ENCODE results near the gene SSU72. TPM values are rescaled to one million over a fixed set of nuclear protein-coding genes. Genes with fewer than 3 reads are reported as not detected.

The SSU72 gene
- total RNA-seq, 1 donor from 2014 or later, result 94.1 TPM

- TF ChIP-seq EZH2 (IDR thresholded peaks at IDR 0.05) (no peak), CTCF (IDR thresholded peaks at IDR 0.05) (no peak), EZH2phosphoT487 (IDR thresholded peaks at IDR 0.05) (no peak)
- Histone ChIP-seq H3K9ac (no peak overlapping the region), H3K27me3 (no peaks in the 10 kb centered on the region), H3K79me2 (ENCODE audit: low read depth) (peaks cover 5% of the 10 kb centered on the region), H3K36me3 (no peaks in the 10 kb centered on the region), H3K4me1 (peaks cover 5% of the 10 kb centered on the region), H3K27ac (no peak overlapping the region), H4K20me1 (ENCODE audit: low read depth) (peaks cover 38% of the 10 kb centered on the region), H3F3A (ENCODE audit: low read depth) (peaks cover 25% of the 10 kb centered on the region), H2AFZ (replicated peaks) (no peak overlapping the region), H3K9me3 (ENCODE audit: low read depth) (no peaks in the 10 kb centered on the region), H3K4me3 (peak overlapping the region; percentile 59), H3K4me2 (peak overlapping the region; percentile 94)
- no peak overlapping the region for H3K27ac Mint-ChIP-seq
- H3K4me3 Mint-ChIP-seq, result peak overlapping the region; percentile 75
- peaks cover 11% of the 10 kb centered on the region for H3K4me1 Mint-ChIP-seq
- peaks cover 2% of the 10 kb centered on the region for H3K27me3 Mint-ChIP-seq (ENCODE audit: insufficient read depth, low read depth)
- DNase-seq (ENCODE audit: low spot score), result no peak
- H3K36me3 Mint-ChIP-seq, result peaks cover 13% of the 10 kb centered on the region
- no peaks in the 10 kb centered on the region for H3K9me3 Mint-ChIP-seq
These were observed 33.6 kb downstream of the SSU72 start for GRCh38 chr1:1540818-1541628.

GRCh38 chr1:1540090-1540817, 34.4 kb downstream of the SSU72 start, which contains the start of gene TMEM240:
TMEM240 (minus strand) TSS chr1:1540624; CDS start chr1:1540346, 278 bp downstream.
- no peak within 1 kb of the TSS for H2AFZ ChIP-seq (replicated peaks)
- H3K4me3 ChIP-seq, result peak within 1 kb of the TSS; percentile 59
- peaks cover 25% of the 10 kb centered on the region for H3F3A ChIP-seq (ENCODE audit: low read depth)
- no peaks in the 10 kb centered on the region for H3K9me3 Mint-ChIP-seq
- H3K4me3 Mint-ChIP-seq, result peak within 1 kb of the TSS; percentile 86
- H3K36me3 ChIP-seq, result no peaks in the 10 kb centered on the region
- H3K79me2 ChIP-seq (ENCODE audit: low read depth), result peaks cover 5% of the 10 kb centered on the region
- DNase-seq (ENCODE audit: low spot score), result peak; percentile 92
- H3K4me1 Mint-ChIP-seq, result peaks cover 11% of the 10 kb centered on the region
- no peak for TF ChIP-seq EZH2 (IDR thresholded peaks at IDR 0.05)
- TF ChIP-seq EZH2phosphoT487 (IDR thresholded peaks at IDR 0.05), result no peak
- TF ChIP-seq CTCF (IDR thresholded peaks at IDR 0.05), result no peak
- peaks cover 2% of the 10 kb centered on the region for H3K27me3 Mint-ChIP-seq (ENCODE audit: insufficient read depth, low read depth)
- H3K4me2 ChIP-seq, result peak within 1 kb of the TSS; percentile 94
- no peak within 1 kb of the TSS for H3K27ac ChIP-seq
- H4K20me1 ChIP-seq (ENCODE audit: low read depth), result peaks cover 38% of the 10 kb centered on the region
- H3K27me3 ChIP-seq, result no peaks in the 10 kb centered on the region
- H3K9ac ChIP-seq, result no peak within 1 kb of the TSS
- H3K4me1 ChIP-seq, result peaks cover 5% of the 10 kb centered on the region
- H3K9me3 ChIP-seq (ENCODE audit: low read depth), result no peaks in the 10 kb centered on the region
- peaks cover 13% of the 10 kb centered on the region for H3K36me3 Mint-ChIP-seq
- H3K27ac Mint-ChIP-seq, result no peak within 1 kb of the TSS

GRCh38 chr1:1539310-1540089, 35.2 kb downstream of the SSU72 start:
- peaks cover 11% of the 10 kb centered on the region for H3K36me3 Mint-ChIP-seq
- Histone ChIP-seq H3K4me2 (peak overlapping the region; percentile 94), H4K20me1 (ENCODE audit: low read depth) (peaks cover 38% of the 10 kb centered on the region), H3K4me3 (peak overlapping the region; percentile 59), H3K4me1 (peaks cover 5% of the 10 kb centered on the region), H3F3A (ENCODE audit: low read depth) (peaks cover 25% of the 10 kb centered on the region), H2AFZ (replicated peaks) (no peak overlapping the region), H3K27me3 (no peaks in the 10 kb centered on the region), H3K9ac (no peak overlapping the region), H3K79me2 (ENCODE audit: low read depth) (peaks cover 5% of the 10 kb centered on the region), H3K9me3 (ENCODE audit: low read depth) (no peaks in the 10 kb centered on the region), H3K27ac (no peak overlapping the region), H3K36me3 (no peaks in the 10 kb centered on the region)
- peaks cover 11% of the 10 kb centered on the region for H3K4me1 Mint-ChIP-seq
- H3K27ac Mint-ChIP-seq, result no peak overlapping the region
- no peaks in the 10 kb centered on the region for H3K9me3 Mint-ChIP-seq
- peak; percentile 80 for DNase-seq (ENCODE audit: low spot score)
- TF ChIP-seq CTCF (IDR thresholded peaks at IDR 0.05) (no peak), EZH2 (IDR thresholded peaks at IDR 0.05) (no peak), EZH2phosphoT487 (IDR thresholded peaks at IDR 0.05) (no peak)
- peaks cover 2% of the 10 kb centered on the region for H3K27me3 Mint-ChIP-seq (ENCODE audit: insufficient read depth, low read depth)
- H3K4me3 Mint-ChIP-seq, result peak overlapping the region; percentile 86

All from neural progenitor cell (in vitro differentiated cells).